Endothelial cell of umbilical vein (primary cell): ENCODE results near the gene EEFSEC. TPM values are rescaled to one million over a fixed set of nuclear protein-coding genes. Genes with fewer than 3 reads are reported as not detected.

Experiments
- BruUV-seq: library from RNA; stranded (reverse); fragments of 400-500 nt; replicated peaks from 2 replicates; lab custom pipeline; 2021; lab: Mats Ljungman, UMichigan
- CTCF ChIA-PET: fragments of 300-600, 350-600 bp; sonication (Branson Sonifier 250); formaldehyde crosslinking; loops from one replicate; lab custom pipeline; 2021; ENCODE audit warnings: antibody characterized with exemption, inconsistent platforms; lab: Charles Lee
- POLR2A ChIA-PET: fragments of 300-600, 350-600 bp; sonication (Branson Sonifier 250); formaldehyde crosslinking; loops from one replicate; lab custom pipeline; 2021; ENCODE audit warnings: antibody characterized with exemption, inconsistent platforms; lab: Charles Lee
- DNase-seq: peaks from one replicate; pipeline ENCODE4 v3.0.0-alpha.2; 2011; ENCODE audit warnings: low read depth, low spot score
- FAIRE-seq: peaks from 2 replicates; lab custom pipeline; 2011; peaks lifted over from hg19 to GRCh38; lab: Jason Lieb, UNC
- H2AFZ ChIP-seq: 2 replicates; pipeline ENCODE4 v1.6.0; 2012; ENCODE audit warnings: low read depth, low read length, control low read depth, inconsistent platforms
- H3K27ac ChIP-seq: 2 replicates; pipeline ENCODE4 v1.5.1; 2011; ENCODE audit warnings: low read depth, mild to moderate bottlenecking, control low read depth, low read length, moderate library complexity; ENCODE audit not compliant: insufficient read depth
- H3K27me3 ChIP-seq, 2 experiments: 2 replicates each; pipeline versions ENCODE4 v1.6.0 to v1.6.1; 2011; ENCODE audit warnings: low read length in 2 of 2, mixed read lengths in 1 of 2; ENCODE audit not compliant: control insufficient read depth in 2 of 2, insufficient read depth in 2 of 2
- H3K36me3 ChIP-seq, 2 experiments: 2 replicates in 1 of 2; 3 replicates in 1 of 2; pipeline ENCODE4 v1.5.1; 2011; ENCODE audit warnings: low read length in 2 of 2, mild to moderate bottlenecking in 1 of 2, moderate library complexity in 1 of 2; ENCODE audit not compliant: control insufficient read depth in 2 of 2, insufficient read depth in 2 of 2; ENCODE audit errors: extremely low read depth in 1 of 2
- H3K4me1 ChIP-seq: 3 replicates; pipeline ENCODE4 v1.5.1; 2011; ENCODE audit warnings: mild to moderate bottlenecking, low read length; ENCODE audit not compliant: control insufficient read depth, insufficient read depth; ENCODE audit errors: extremely low read depth
- H3K4me2 ChIP-seq: 2 replicates; pipeline ENCODE4 v1.6.1; 2011; ENCODE audit warnings: low read length, control low read depth, mixed read lengths; ENCODE audit not compliant: insufficient read depth
- H3K4me3 ChIP-seq, 3 experiments: fragments of 200-600 bp in 1 of 3; sonication (generic), shearing (Covaris generic) in 1 of 3; replicated peaks in 1 of 3; 2 replicates each; pipeline ENCODE4 v1.5.1; 2011 to 2016; ENCODE audit warnings: control low read depth in 3 of 3, low read length in 3 of 3, mild to moderate bottlenecking in 2 of 3, inconsistent platforms in 1 of 3, low read depth in 1 of 3, moderate library complexity in 1 of 3; ENCODE audit not compliant: insufficient read depth in 1 of 3
- H3K79me2 ChIP-seq: 2 replicates; pipeline ENCODE4 v1.6.0; 2012; ENCODE audit warnings: low read length, inconsistent platforms; ENCODE audit not compliant: control insufficient read depth, insufficient read depth
- H3K9ac ChIP-seq: replicated peaks from 2 replicates; pipeline ENCODE3; 2011; ENCODE audit warnings: low read length, control low read depth; ENCODE audit not compliant: insufficient read depth; ENCODE audit errors: extremely low read depth
- H3K9me1 ChIP-seq: replicated peaks from 3 replicates; pipeline ENCODE4 v1.6.0; 2011; ENCODE audit warnings: mild to moderate bottlenecking, low read length; ENCODE audit not compliant: control insufficient read depth, insufficient read depth; ENCODE audit errors: extremely low read depth
- H3K9me3 ChIP-seq: replicated peaks from 2 replicates; pipeline ENCODE4 v1.5.1; 2012; ENCODE audit warnings: low read length, inconsistent platforms; ENCODE audit not compliant: control insufficient read depth, insufficient read depth
- H4K20me1 ChIP-seq: replicated peaks from 2 replicates; pipeline ENCODE3; 2011; ENCODE audit warnings: mild to moderate bottlenecking, low read length; ENCODE audit not compliant: control insufficient read depth, insufficient read depth; ENCODE audit errors: extremely low read depth
- CTCF ChIP-seq, 2 donors: IDR thresholded peaks; 1 replicate in 1 of 2; 2 replicates in 1 of 2; pipeline ENCODE4 v1.5.1; 2011; ENCODE audit warnings: low read length in 2 of 2, mild to moderate bottlenecking in 2 of 2, moderate library complexity in 2 of 2, control low read depth in 1 of 2, inconsistent platforms in 1 of 2, low read depth in 1 of 2; ENCODE audit not compliant: insufficient read depth in 1 of 2; ENCODE audit errors: extremely low read depth in 1 of 2
- EZH2 ChIP-seq: IDR thresholded peaks from 2 replicates; pipeline ENCODE4 v1.6.1; 2012; ENCODE audit warnings: borderline replicate concordance, low read depth, mild to moderate bottlenecking, moderate library complexity, low read length, inconsistent platforms; ENCODE audit not compliant: severe bottlenecking
- FOS ChIP-seq: IDR thresholded peaks from 2 replicates; pipeline ENCODE4 v1.6.1; 2011; ENCODE audit warnings: mild to moderate bottlenecking, low read length, moderate library complexity, borderline replicate concordance; ENCODE audit not compliant: insufficient read depth
- GATA2 ChIP-seq: IDR thresholded peaks from 2 replicates; pipeline ENCODE4 v1.7.0; 2011; ENCODE audit warnings: low read depth, mild to moderate bottlenecking, moderate library complexity, mixed read lengths, low read length; ENCODE audit not compliant: insufficient read length, insufficient read depth
- JUN ChIP-seq: IDR thresholded peaks from 2 replicates; pipeline ENCODE4 v1.6.1; 2011; ENCODE audit warnings: borderline replicate concordance, low read depth; ENCODE audit not compliant: insufficient read length, insufficient read depth
- MAX ChIP-seq: IDR thresholded peaks from 2 replicates; pipeline ENCODE4 v1.6.1; 2011; ENCODE audit not compliant: insufficient read depth, insufficient read length
- MYC ChIP-seq: IDR thresholded peaks from one replicate; pipeline ENCODE4 v1.6.1; 2011; ENCODE audit warnings: mild to moderate bottlenecking, low read depth, low read length
- POLR2A ChIP-seq: IDR thresholded peaks from 2 replicates; pipeline ENCODE4 v1.6.1; 2012; ENCODE audit warnings: low read depth, mild to moderate bottlenecking, control low read depth, low read length
- POLR2AphosphoS5 ChIP-seq: IDR thresholded peaks from 2 replicates; pipeline ENCODE4 v1.6.1; 2012; ENCODE audit warnings: low read depth, mild to moderate bottlenecking, control low read depth, low read length, moderate library complexity; ENCODE audit not compliant: insufficient read depth
- dilution Hi-C: fragments of 300-500 bp; cut with MboI; formaldehyde crosslinking; loops from one replicate; pipeline ENCODE4 v1.15.0; 2019; ENCODE audit warnings: low sequenced_read_pairs; ENCODE audit not compliant: extremely low pct_ligation_motif_present
- intact Hi-C: fragments of 100-400 bp; cut with micrococcal nuclease; formaldehyde crosslinking; loops from one replicate; pipeline ENCODE4 v1.10.0; 2022
- polyA plus RNA-seq, 4 experiments: library from polyadenylated mRNA; depleted of rRNA in 3 of 4; stranded (reverse) in 3 of 4; unstranded in 1 of 4; fragments of >200 nt; gene quantifications; 2 replicates each; pipeline versions ENCODE4 v1.2.1 to v1.2.3, GENCODE V29; 2011 to 2012; ENCODE audit warnings: missing spikeins in 1 of 4
- total RNA-seq: library from RNA; stranded (reverse); gene quantifications from 2 replicates; pipeline ENCODE4 v1.2.3, GENCODE V29; 2021

Gene EEFSEC
- total and polyA plus RNA-seq, 2 donors (not counting 3 experiments of a cell fraction or from before 2014, with no cell fraction given) = 13.1 to 14.5 TPM

GRCh38 chr3:128203169-128203568, 49.9 kb downstream of the EEFSEC start:
- dilution Hi-C loops (no loop called here), intact Hi-C loops (no loop called here)
- FAIRE-seq (no peak), DNase-seq (no peak)
- H2AFZ ChIP-seq = no peak overlapping the region
- POLR2A ChIA-PET = no interaction called here
- no peak for TF ChIP-seq EZH2
- TF ChIP-seq POLR2A = no peak
- TF ChIP-seq JUN = no peak
- TF ChIP-seq CTCF (IDR thresholded peaks at IDR 0.05; ENCODE audit: extremely low read depth in 1 of 2, insufficient read depth in 1 of 2, low read depth in 1 of 2, low read length in 2 of 2) = no peak
- TF ChIP-seq GATA2 = no peak
- TF ChIP-seq POLR2AphosphoS5 = no peak
- TF ChIP-seq FOS = no peak
- TF ChIP-seq MAX = no peak
- TF ChIP-seq MYC = no peak
- H4K20me1 ChIP-seq = no peaks in the 10 kb centered on the region
- H3K9me1 ChIP-seq = no peaks in the 10 kb centered on the region
- peaks cover 3% of the 10 kb centered on the region for H3K4me1 ChIP-seq
- H3K4me2 ChIP-seq = no peak overlapping the region
- no peaks in the 10 kb centered on the region for H3K27me3 ChIP-seq
- CTCF ChIA-PET = no interaction called here
- H3K27ac ChIP-seq = no peak overlapping the region
- no peak overlapping the region for H3K9ac ChIP-seq
- H3K79me2 ChIP-seq = no peaks in the 10 kb centered on the region
- H3K4me3 ChIP-seq = no peak overlapping the region
- no peaks in the 10 kb centered on the region for H3K9me3 ChIP-seq
- BruUV-seq = no TSS peak
- H3K36me3 ChIP-seq = no peaks in the 10 kb centered on the region
